MV-4-11 (cell line): ENCODE results near the gene BRD8.
"Not testable (repeated sequence)": the region's sequence is repeated elsewhere in the genome, so short reads cannot be mapped to it uniquely, and the experiment has no call there.

Experiments
- DNase-seq: peaks from one replicate; lab custom pipeline; 2025; lab: John Stamatoyannopoulos, UW

Gene BRD8

DNA sequence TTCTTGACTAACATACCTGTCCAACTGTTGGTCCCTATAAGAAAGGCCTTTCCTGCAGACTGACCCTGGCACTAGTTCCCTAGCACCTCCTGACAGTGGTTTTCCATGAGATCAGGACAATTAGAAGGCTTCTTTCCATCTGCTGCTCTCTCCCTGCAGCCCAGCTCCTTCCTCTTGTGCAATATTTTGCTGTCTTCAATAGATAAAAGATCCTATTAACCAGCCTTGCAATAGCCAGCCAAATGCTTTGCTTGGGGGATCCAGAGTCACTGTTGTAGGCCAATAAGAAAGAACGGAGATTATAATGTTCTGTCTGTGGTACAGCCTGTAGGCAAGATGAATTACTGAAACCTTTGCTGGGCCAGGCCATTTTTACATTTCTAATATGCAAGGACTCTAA is 20.8 kb downstream of the BRD8 start:
- no peak for DNase-seq

DNA sequence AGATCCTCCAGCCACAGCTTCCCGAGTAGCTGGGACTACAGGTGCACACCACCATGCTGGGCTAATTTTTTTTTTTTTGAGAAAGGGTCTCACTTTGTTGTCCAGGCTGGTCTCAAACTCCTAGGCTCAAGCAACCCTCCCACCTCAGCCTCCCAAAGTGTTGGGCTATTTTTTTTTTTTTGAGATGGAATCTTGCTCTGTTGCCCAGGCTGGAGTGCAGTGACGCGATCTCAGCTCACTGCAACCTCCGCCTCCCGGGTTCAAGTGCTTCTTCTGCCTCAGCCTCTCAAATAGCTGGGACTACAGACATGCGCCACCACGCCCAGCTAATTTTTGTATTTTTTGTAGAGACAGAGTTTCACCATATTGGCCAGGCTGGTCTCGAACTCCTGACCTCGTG is 22.5 kb downstream of the BRD8 start:
- not testable (repeated sequence) for DNase-seq

DNA sequence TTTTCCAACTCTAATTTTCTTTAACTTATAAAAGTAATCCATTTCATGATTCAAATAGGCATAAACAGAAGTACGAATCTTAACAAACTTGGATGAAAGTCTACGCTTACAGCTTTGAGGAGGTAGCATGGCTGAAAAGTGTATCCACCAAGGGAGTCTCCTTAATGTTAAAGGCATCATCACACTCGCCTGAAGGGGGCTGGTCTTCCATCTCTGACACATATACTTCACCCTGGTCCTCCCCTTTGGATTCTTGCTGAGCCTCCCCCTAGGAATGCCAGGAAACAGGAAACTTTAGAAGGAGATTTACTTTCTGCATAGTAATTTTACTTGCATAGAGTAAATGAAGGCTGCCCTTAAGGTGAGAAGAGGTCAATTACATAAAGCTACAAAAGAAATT is 28.9 kb downstream of the BRD8 start:
- DNase-seq = no peak

DNA sequence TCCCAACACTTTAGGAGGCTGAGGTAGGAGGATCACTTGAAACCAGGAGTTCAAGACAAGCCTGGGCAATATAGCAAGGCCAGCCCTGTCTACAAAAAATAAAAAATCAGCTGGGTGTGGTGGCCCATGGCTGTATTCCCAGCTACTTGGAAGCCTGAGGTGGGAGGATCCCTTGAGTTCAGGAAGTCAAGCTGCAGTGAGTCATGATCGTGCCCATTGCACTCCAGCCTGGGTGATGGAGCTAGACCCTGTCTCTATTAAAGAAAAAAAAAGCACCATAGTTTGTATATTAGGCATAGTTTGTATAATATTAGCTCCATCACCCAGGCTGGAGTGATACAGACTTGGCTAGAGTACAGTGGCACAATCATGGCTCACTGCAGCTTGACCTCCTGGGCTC is 29.6 kb downstream of the BRD8 start:
- DNase-seq = no peak

DNA sequence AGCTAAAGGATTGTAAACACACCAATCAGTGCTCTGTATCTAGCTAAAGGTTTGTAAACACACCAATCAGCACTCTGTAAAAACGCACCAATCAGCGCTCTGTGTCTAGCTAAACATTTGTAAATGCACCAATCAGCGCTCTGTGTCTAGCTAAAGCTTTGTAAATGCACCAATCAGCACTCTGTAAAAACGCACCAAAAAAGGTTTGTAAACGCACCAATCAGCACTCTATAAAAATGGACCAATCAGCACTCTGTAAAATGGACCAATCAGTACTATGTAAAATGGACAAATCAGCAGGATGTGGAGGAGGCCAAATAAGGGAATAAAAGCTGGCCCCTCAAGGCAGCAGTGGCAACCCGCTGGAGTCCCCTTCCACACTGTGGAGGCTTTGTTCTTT is 34.9 kb downstream of the BRD8 start:
- not testable (repeated sequence) for DNase-seq

DNA sequence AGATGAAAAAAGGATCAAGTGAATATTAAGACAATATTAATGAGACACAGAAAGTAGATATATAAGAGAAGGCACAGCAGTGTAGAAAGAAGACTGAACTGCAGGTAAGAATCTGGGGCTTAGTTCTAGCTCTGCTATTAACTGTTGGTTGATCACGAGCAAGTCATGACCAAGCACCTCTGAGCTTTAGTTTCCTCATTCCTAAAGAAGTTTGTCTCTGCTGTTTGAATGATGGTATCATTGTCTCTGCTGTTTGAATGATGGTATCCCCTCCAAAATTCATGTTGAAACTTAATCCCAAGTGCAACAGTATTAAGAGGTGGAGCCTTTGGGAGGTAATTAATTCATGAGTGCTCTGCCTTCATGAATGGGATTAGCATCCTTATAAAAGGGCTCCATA is 36.7 kb downstream of the BRD8 start:
- DNase-seq = no peak

DNA sequence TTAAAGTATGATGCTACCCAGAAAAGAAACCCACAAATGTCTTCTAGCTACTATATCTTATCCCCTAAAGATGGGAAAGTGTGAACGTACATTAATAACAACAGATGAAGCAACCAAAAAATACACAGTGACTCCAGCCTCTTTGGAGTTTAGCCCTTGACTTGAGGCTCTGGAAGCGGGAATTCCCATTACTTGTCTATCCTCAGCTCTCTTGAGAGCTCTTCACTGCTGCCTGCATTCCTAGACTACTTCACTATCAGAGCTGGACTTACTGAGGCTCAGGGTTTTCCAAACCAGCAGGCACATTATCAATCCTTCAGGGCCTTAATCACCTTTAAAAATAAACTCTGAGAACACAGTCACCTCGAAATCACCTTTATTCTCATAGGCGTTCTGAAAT is 38.2 kb downstream of the BRD8 start:
- DNase-seq = no peak

DNA sequence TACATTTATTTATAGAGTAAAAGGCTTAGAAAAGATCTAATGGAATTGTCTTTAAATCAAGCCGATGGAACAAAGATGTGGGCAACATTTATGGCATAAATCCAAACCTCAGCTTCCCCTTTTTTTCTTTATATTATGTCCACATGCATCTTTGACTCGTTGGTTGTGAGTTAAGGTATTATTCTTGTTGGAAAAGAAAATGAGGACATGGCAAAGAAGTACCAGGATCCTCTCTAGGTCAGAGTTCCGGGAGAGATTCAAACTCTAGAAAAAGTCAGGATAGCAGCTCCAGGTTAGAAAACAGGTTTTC is 38.7 kb downstream of the BRD8 start:
- peak; percentile 69 for DNase-seq

DNA sequence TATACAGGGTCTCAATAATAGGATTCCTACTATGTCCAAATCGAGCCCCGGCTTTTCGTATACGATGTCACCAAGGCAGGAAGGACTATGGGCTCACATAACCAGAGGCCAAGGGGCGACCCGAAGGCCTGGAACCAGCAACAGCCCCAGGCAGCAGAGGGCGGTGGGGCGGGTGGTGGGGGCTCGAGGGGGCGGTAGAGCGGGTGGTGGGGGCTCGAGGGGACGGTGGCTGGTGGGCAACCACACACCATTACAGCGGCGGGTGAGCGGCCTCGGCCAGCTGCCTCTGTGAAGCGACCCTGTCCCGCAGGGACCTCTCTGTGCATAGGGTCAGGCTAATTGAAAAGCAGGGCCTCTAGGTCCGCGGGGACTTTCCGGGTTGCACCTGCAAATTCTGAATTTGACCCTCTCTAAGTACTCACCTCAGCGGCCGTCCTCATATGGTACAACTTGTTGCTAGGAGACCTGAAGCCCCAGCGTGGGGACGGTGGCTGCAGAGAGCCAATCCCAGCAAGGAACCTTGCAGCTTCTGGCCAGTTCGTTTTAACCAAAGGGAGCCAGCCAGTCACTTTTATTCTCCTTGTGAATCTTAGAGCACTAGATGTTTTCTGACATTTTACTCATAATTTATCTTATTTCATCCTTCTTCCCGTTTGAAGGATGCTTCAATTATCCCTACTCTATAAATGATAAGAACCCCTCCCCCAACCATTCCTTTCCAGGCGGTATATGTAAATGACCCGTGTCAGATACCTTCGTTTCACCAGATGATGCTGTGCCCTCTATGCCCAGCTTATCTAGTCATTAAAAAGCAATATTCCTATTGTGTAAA is 39.3 kb downstream of the BRD8 start, which contains the start of gene NME5:
NME5 (minus strand) TSS at position 480 of the 832 bp plus-strand sequence. CDS start 648 bp downstream, outside the sequence.
- DNase-seq = peak; percentile 6

DNA sequence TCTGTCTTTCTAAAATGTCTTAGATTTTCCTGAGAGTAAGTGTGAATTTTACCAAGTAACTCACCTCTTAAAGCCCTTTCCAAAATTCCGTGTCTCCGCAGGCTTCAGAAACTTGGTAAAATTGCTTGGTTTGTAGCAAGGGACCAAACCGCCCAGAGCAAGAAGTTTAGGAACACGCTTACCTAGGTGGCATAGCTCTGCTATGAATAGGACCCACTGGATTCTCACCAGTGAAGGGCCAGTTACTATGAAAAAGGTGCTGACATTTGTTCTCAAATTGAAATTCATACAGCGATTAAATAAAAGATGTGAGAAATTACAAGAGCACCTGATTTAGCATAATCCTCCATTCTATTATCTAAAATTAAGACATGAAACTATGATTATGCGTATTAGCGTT is 45.9 kb downstream of the BRD8 start:
- DNase-seq = no peak

DNA sequence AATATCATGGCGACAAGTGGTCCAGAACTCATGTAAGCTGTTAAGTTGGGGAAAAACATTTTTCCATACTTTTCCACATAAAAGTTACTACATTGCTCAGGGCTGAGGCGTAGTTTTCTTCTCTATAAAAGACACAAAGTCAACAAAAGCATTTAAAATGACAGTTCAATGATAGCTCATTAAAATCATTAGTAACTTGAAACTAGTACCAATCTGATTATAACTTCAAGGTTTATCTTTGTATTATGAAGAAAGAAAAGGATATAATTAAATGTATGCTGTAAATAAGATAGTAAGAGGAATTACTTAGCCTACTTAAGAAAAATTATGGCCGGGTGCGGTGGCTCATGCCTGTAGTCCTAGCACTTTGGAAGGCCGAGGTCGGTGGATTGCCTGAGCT is 49.1 kb downstream of the BRD8 start:
- no peak for DNase-seq

DNA sequence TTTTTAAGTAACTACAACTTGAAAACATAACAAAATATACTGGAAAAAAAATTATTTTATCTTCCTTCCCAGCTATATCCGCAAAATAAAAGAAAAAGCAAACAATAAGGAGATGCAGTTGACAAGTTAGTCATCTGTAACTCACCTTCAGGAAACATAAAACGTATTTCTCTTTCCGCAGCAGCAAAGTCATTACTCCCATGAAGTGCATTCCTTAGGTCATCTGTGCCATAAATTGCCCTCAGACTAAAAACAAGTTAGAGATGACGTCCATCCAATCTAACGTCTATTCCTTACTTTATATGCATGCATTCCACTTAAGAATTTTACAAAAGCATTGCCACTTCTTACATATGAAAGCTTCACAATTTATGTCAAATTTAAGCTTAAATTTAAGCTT is 50.1 kb downstream of the BRD8 start:
- DNase-seq = no peak

DNA sequence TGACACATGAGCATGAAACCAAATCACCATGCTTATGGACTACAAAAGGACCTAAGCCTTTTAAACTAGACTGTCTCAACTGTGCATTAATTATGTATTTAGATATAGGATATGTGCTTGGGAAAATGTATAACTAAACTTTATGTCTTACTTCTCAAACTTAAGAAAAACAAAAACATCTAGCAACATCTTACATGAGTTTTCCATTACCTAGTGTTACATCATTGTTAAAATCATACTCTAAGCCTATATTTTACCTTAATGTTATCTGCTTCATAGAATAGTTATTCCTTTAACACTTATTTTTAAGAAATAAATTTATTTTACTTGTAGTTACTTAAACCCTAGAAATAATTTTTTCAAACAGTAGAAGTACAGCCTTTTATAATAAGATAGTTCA is 63.2 kb downstream of the BRD8 start:
- no peak for DNase-seq

DNA sequence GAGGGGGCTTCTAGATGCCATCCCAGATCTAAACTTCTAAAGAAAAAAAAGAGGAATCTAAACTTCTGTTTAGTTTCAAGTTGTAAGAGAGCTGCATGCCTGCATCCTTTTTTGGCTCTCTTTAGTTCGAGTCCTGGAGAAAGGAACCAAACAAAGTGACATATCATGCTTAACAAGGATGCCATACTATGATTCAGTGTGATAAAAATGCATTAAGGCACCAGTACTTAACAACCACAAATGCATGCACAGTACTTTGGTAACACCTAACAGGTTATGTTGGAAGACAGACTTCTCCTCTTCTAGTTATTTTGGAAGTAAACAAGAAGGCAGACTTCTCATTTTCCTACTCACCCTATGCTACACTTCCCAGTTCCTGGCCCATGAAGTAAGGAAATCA is 66.5 kb downstream of the BRD8 start:
- no peak for DNase-seq

DNA sequence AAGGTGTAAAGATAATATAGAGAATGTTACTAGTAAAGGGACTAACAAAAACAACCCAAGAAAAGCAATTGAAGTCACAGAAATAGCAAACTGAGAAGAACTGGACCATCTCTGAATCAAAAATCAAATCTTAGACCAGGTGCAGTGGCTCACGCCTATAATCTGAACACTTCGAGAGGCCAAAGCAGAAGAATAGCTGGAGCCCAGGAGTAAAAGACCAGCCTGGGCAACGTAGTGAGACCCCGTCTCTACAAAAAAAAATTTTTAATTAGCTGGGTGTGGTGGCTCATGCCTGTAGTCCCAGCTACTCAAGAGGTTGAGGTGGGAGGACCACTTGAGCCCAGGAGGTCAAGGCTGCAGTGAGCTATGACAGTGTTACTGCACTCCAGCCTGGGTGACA is 67.2 kb downstream of the BRD8 start:
- DNase-seq = no peak

DNA sequence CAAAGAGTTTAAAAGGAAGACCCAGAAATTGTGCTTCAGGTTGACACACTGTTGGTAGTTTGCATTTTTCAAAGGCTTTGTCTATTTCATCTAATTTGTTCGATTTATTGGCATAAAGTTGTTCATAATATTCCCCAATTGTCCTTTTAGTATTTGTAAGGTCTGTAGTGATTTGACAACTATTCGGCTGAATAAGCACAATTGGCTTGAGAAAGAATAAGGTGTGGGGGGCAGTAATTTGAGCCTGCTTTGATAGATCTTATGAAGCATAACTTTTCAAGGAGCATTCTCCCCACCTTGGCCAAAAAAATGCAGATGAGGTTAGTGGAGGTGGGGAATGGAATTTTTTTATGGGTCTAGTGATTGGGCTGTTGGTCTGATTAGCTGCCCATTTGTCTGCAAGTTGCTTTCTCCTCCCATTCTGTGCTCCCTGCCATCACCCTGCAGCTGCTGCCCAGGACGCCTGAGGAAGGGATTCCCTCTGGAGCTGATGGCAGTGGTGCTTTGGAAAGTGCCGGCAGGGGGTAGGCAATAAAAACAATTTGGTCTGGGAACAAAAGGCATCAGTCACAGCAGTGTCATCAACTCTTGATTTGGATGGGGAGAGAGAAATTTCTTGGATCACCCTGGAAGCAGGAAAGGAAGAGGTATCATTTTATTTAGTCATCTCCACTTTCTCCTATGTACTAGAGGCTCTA is 68.0 kb downstream of the BRD8 start:
- no peak for DNase-seq

DNA sequence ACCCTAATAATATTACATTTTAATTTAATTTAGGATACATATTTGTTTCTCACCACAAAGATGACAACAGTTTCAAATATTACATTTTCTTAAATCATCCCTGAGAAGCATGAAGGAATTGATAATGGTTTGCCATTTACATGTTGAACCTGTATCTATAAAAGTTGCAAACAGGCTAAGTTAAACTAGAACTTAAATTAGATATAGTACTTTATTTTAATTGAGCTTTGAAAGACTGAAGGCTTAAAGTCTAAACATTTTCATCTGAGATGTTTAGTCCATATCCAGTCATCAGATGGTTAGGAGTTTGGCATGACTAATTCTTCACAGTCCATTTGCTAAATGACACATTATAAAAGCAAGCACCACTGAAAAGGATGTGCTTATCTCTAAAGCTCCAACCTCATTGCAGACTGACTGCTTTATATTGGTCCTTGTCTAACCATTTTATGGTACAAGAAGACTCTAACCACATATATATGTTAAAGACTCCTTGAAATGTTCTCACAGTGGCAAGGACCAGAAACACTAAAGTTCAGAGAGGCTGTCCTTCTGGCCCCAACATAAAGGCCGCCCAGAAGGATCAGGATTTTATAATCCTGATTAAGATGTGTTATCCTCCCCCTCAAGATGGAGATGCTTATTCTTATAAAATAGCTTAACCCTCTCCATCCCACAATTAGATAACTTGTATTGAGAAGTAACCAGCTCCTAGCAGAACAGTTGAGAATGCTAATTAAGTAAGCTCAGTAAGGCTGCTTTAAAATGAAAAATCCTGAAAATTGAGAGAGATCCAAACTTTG is 68.8 kb downstream of the BRD8 start:
- no peak for DNase-seq

DNA sequence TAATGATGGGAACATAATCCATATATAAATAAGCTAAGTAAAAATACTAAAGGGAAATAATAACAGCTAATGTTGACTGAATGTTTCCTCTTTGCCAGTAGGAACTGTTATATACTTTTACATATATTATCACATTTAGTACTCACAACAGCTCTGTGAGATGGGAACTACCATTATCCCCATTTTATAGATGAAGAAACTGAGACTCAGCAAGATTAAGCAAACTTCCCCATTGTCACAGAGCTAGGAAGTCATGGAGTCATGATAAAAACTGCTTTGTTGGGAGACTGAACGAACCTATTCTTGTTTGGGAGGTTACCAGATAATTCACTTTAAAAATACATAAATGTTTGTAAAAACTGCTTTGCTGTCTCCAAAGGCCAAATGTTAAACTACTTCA is 71.2 kb downstream of the BRD8 start:
- no peak for DNase-seq

DNA sequence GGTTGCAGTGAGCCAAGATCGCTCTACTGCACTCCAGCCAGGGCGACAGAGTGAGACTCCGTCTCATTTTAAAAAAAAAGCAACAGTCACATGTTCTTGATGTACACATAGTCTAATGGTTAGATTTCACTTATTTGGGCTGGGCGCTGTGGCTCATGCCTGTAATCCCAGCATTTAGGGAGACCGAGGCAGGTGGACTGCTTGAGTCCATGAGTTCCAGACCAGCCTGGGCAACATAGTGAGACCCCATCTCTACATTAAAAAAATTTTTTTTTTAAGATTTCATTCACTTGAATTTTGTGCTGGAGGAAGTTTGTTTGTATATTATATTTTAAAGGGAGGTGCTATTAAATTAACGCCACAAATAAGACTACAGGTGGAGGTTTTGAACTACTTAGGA is 72.7 kb downstream of the BRD8 start:
- DNase-seq = no peak

DNA sequence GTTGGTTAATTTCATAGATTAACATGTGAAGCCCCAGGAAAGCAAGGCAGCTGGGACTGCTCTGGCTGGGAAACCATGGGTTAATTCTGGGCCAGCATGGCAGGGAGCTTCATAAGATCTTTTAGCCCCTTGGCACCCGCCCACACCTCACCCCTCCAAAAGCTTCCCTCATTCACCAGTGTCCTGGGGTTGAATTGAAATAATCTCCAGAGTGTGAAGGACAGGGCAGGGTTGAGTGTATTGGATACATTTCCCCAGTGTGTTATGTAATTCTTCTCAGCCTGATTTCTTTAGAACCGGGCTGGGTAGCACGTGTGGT is 75.2 kb downstream of the BRD8 start:
- DNase-seq = no peak

DNA sequence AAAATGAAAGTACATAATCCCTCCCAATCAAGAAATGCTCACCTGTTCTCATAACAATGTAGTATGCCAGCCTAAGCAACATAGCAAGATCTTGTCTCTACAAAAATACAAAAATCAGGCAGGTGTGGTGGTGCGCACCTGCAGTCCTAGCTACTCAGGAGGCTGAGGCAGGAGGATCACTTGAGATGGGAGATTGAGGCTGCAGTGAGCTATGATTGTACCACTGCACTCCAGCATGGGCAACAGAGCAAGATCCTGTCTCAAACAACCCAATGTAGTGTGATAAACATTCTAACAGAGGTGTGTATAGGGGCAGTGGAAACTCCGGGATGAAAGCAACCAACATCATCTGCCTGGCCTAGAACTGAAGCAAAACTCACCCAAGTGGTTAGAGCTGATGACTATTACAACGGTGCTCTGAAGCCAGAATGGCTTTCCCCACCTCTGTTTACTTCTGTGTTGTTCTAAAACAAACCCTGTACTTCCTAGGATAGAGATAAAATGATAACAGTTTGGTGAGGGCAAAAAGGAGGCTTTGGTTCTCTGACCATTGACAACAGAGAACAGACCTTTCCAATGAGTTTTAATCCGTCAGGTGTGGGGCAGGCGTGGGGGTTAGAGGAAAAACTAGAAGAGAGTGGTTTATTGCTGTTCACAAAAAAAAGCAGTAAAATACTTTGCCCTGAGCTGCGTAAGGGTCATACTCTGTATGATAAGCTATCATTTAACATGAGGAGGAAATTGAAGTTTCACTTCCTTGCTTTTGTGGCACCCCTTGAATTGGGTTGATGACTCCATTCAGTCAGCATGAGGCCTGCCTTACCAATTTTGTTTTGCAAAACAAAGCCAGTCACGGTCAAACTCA is 75.7 kb downstream of the BRD8 start:
- DNase-seq = peak; percentile 91
